ENCODE data around the gene DYRK1A.

DYRK1A gene

DNA sequence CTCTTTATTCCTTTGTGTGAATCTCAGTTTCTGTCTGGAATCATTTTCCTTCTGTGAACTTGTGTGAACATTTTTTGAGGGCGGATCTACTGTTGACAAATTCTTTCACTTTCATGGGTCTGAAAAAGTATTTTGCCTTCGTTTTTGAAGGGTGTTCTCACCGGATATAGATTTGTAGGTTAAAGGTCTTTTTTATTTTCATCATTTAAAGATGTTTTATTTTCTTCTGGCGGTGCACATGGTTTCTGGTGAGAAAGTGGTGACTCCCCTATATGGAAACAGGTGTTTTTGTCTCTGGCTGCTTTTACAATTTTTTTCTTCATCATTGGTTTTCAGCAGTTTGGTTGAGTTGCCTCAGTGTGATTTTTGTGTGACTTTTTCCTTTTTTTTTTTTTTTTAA is 94.9 kb downstream of the DYRK1A start:
- H2AFZ ChIP-seq (ENCODE audit: low read length): no peak overlapping the region
- H4K20me1 ChIP-seq (ENCODE audit: insufficient read depth, low read length): peaks cover 59% of the 10 kb centered on the region
- no peak overlapping the region for H3K9ac ChIP-seq (ENCODE audit: low read length)
- peaks cover 20% of the 10 kb centered on the region for H3K4me1 ChIP-seq (ENCODE audit: low read length)
- no peaks in the 10 kb centered on the region for H3K9me2 ChIP-seq (replicated peaks; ENCODE audit: insufficient read depth, low read length)
- TF ChIP-seq, protein P1, sequence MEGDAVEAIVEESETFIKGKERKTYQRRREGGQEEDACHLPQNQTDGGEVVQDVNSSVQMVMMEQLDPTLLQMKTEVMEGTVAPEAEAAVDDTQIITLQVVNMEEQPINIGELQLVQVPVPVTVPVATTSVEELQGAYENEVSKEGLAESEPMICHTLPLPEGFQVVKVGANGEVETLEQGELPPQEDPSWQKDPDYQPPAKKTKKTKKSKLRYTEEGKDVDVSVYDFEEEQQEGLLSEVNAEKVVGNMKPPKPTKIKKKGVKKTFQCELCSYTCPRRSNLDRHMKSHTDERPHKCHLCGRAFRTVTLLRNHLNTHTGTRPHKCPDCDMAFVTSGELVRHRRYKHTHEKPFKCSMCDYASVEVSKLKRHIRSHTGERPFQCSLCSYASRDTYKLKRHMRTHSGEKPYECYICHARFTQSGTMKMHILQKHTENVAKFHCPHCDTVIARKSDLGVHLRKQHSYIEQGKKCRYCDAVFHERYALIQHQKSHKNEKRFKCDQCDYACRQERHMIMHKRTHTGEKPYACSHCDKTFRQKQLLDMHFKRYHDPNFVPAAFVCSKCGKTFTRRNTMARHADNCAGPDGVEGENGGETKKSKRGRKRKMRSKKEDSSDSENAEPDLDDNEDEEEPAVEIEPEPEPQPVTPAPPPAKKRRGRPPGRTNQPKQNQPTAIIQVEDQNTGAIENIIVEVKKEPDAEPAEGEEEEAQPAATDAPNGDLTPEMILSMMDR (IDR thresholded peaks at IDR 0.05; ENCODE audit: low read length): no peak
- TF ChIP-seq EZH2phosphoT487 (IDR thresholded peaks at IDR 0.05; ENCODE audit: low read length) (no peak), EZH2 (optimal IDR thresholded peaks at IDR 0.05; ENCODE audit: low read depth, low read length) (no peak)
- H3K27me3 ChIP-seq (replicated peaks; ENCODE audit: insufficient read depth, low read length): no peaks in the 10 kb centered on the region
- peak overlapping the region; percentile 48 for H3K4me2 ChIP-seq (ENCODE audit: low read depth, low read length)
- peak overlapping the region; percentile 21; the same call in 1 of the 2 replicates for H3K27ac ChIP-seq (ENCODE audit: low read length)
- H3F3A ChIP-seq (ENCODE audit: insufficient read depth, low read length): peaks cover 21% of the 10 kb centered on the region
- H3K79me2 ChIP-seq (ENCODE audit: low read length): peaks cover 95% of the 10 kb centered on the region
- H3K4me3 ChIP-seq (ENCODE audit: low read length): peak overlapping the region; percentile 10
- H3K9me3 ChIP-seq (replicated peaks; ENCODE audit: insufficient read depth, low read length): no peaks in the 10 kb centered on the region
- DNase-seq: peak; percentile 87
- no peaks in the 10 kb centered on the region for H3K36me3 ChIP-seq (replicated peaks; ENCODE audit: insufficient read depth, low read length)

DNA sequence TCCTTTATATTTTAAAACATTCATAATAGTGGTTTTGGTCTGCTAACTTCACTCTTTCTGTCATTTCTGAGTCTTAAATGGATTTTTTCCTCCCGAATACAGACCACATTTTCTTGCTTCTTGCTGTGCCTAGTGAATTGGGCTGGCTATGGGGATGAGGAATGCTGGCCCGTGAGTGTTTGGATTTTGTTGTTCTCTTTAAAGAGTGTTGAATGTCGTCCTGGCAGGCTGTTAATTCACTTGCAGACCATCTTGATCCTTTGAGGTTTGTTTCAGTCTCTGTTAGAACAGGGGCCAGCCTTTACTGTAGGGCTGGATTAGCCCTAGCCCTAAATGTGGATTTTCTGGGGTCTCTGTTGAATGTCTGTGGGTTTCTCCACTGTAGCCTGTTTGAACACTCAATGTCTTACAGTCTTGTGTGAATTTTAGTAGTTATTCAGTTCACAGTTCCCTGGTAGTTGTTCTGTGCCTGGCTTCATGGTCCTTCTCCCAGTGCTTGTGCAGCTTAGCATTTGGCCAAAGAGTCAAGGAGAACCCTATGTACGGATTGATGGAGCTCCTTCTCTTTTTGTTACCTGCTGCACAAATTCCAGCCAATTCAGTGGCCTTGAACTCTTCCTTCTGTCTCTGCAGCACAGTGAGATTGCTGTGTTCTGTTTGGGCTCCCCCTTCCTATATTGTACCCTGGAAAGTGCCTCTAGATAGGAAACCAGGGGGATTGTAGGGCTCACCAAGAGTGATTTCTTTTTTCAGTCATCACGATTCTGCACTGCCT is 95.7 kb downstream of the DYRK1A start:
- Histone ChIP-seq H4K20me1 (ENCODE audit: insufficient read depth, low read length) (peaks cover 57% of the 10 kb centered on the region), H3K4me1 (ENCODE audit: low read length) (peaks cover 20% of the 10 kb centered on the region), H3K4me3 (ENCODE audit: low read length) (no peak overlapping the region)

DNA sequence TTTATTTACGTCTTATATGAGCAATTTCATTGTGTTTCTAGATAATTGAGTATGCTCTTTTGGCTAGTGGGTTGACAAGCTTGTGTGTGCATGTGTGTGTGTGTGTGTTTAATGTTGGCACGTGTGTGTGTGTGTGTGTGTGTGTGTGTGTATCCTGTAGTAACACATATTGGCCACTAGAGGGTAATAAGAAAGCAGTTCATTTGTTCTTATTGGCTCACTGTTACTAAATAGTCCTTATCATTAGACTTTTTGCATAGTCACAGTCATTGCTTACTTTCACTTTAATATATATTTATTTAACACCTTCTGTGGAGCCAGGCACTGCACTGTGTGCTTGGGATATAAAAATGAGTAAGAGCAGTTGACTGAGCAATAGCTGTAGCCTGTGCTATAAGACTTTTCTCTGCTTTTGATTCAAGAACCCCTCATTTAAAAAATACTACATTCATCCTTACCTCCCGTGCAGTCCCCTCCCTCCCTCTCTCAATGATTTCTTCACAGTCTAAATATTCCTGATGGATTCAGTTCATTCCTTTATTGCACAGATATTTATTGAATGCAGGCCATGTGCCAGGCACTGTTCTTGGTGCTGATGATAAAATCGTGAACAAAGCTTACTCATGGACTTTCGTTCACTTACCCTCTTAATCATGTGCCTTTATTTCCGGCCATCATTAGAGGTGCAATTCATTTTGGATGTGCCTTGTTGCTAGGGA is 96.7 kb downstream of the DYRK1A start:
- Histone ChIP-seq H4K20me1 (ENCODE audit: insufficient read depth, low read length) (peaks cover 62% of the 10 kb centered on the region), H3K27ac (ENCODE audit: low read length) (no peak overlapping the region), H3K36me3 (replicated peaks; ENCODE audit: insufficient read depth, low read length) (no peaks in the 10 kb centered on the region), H3F3A (ENCODE audit: insufficient read depth, low read length) (peaks cover 21% of the 10 kb centered on the region), H3K9me3 (replicated peaks; ENCODE audit: insufficient read depth, low read length) (no peaks in the 10 kb centered on the region), H3K4me3 (ENCODE audit: low read length) (no peak overlapping the region), H3K4me1 (ENCODE audit: low read length) (peaks cover 20% of the 10 kb centered on the region), H2AFZ (ENCODE audit: low read length) (no peak overlapping the region), H3K9ac (ENCODE audit: low read length) (no peak overlapping the region), H3K9me2 (replicated peaks; ENCODE audit: insufficient read depth, low read length) (no peaks in the 10 kb centered on the region), H3K4me2 (ENCODE audit: low read depth, low read length) (no peak overlapping the region), H3K79me2 (ENCODE audit: low read length) (peaks cover 97% of the 10 kb centered on the region), H3K27me3 (replicated peaks; ENCODE audit: insufficient read depth, low read length) (no peaks in the 10 kb centered on the region)
- DNase-seq: peak; percentile 46
- no peak for TF ChIP-seq EZH2phosphoT487 (IDR thresholded peaks at IDR 0.05; ENCODE audit: low read length)
- TF ChIP-seq, protein P1 (IDR thresholded peaks at IDR 0.05; ENCODE audit: low read length): peak; percentile 84

More for the DNA sequence above, 95.7 kb downstream of the DYRK1A start:
- Histone ChIP-seq H3K9me3 (replicated peaks; ENCODE audit: insufficient read depth, low read length) (no peaks in the 10 kb centered on the region), H3F3A (ENCODE audit: insufficient read depth, low read length) (peaks cover 21% of the 10 kb centered on the region), H3K27ac (ENCODE audit: low read length) (no peak overlapping the region), H3K27me3 (replicated peaks; ENCODE audit: insufficient read depth, low read length) (no peaks in the 10 kb centered on the region), H3K9ac (ENCODE audit: low read length) (no peak overlapping the region), H3K9me2 (replicated peaks; ENCODE audit: insufficient read depth, low read length) (no peaks in the 10 kb centered on the region), H3K79me2 (ENCODE audit: low read length) (peaks cover 96% of the 10 kb centered on the region), H2AFZ (ENCODE audit: low read length) (no peak overlapping the region), H3K36me3 (replicated peaks; ENCODE audit: insufficient read depth, low read length) (no peaks in the 10 kb centered on the region), H3K4me2 (ENCODE audit: low read depth, low read length) (peak overlapping the region; percentile 48)
- TF ChIP-seq, protein P1 (IDR thresholded peaks at IDR 0.05; ENCODE audit: low read length): no peak
- no peak for TF ChIP-seq EZH2phosphoT487 (IDR thresholded peaks at IDR 0.05; ENCODE audit: low read length)
- TF ChIP-seq EZH2 (optimal IDR thresholded peaks at IDR 0.05; ENCODE audit: low read depth, low read length): no peak
- no peak for DNase-seq

Data from MM.1S (cell line).